Smooth muscle cell of the coronary artery (primary cell): ENCODE data around the gene ILKAP. TPM values are rescaled to one million over a fixed set of nuclear protein-coding genes. Genes with fewer than 3 reads are reported as not detected.

ENCODE experiments used
- total RNA-seq: library from RNA; depleted of rRNA; stranded (reverse); fragments of >200 nt; gene quantifications from 2 replicates; pipeline ENCODE4 v1.2.3, GENCODE V29; 2014; ENCODE audit warnings: low replicate concordance

Gene ILKAP, protein sequence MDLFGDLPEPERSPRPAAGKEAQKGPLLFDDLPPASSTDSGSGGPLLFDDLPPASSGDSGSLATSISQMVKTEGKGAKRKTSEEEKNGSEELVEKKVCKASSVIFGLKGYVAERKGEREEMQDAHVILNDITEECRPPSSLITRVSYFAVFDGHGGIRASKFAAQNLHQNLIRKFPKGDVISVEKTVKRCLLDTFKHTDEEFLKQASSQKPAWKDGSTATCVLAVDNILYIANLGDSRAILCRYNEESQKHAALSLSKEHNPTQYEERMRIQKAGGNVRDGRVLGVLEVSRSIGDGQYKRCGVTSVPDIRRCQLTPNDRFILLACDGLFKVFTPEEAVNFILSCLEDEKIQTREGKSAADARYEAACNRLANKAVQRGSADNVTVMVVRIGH
- total RNA-seq: 15.4 and 24.5 TPM in 2 replicates

DNA sequence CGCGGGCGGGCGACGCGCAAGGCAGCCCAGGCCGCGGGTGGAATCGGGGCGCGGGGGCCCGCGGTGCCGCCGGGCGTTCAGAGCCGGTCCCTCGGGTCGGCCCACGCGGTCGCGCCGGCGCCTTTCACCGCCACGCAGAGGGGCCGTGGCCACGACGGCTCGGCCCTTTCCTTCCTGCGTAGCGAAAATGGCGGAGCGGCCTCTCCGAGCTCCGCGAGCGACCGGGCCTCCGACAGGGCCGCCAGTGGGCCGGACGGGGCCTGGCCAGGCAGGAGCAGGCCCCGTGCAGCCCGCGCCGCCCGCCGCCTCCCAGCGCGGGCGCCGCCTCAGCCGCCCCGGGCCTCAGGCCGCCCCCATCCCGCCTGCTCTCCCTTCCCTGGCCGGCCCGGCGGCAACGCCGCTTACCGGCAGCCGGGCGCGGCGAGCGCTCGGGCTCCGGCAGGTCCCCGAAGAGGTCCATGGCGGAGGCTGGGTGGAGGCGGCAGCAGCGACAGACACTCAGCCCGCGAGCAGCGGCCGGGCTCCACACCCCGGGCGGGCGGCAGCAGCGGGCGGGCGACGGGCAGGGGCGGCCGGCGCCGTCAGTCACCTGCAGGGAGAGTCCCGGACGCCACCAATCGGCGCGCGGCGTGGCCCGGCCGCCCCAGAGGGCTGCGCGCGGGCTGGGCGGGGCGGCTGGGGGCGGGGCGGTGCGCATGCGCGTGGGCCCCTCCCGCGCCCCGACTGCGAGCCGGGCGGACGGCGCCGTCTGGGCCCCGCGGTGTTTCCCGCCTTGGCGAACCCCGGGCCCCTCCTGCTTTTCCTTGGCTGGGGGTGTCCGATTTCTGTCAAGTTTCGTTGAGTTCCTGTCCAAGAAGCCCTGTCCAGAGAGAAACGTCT, at the start of gene ILKAP:
Gene ILKAP, minus strand, starts transcription at position 602 of the 879 bp plus-strand sequence. Its CDS starts 142 bp downstream, at position 460.

DNA sequence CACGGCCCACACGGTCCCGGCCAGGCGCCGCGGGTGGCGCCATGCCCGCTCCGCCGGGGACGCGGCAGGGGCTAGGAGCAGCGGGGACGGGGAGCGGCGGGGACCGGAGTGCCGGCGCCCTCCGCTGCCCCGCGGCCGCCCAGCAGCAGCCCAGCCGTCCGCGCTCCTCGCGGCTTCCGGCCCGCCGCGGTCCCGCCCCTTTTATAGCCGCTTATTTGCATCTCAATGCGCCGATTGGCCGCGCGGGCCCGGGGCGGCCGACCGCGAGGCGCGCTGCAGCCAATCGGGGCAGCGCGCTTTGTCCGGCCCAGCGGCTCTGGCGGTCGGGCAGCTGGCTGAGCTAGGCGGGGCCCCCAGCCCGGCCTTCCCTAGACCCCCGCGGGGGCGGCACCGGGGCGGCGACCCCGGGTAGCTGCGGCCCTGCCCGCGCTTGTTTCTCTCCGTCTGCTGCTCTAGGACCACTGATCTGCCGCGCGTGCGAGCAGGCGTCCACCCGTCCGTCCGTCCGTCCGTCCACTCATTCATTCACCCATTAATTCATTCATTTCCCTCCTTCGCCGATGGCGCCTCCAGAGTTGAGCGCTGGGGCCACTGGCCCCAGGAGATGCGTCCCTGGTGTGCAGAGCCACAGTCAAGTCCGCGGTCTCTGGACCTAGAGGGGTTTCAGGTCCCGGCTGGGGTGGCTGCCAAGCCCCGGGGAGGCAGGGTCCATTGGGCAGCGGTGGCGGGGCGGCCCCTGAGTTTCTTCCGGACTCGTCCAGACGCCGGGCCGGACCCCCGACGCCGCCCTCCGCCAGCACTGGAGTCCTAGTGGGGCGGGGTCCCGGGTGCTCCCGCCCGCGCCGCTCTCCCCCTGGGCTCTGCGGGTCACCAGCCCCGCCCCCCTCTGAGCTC, 36.6 kb upstream of the ILKAP start, which contains the start of gene HES6:
Gene HES6, minus strand, starts transcription at position 176 of the 894 bp plus-strand sequence. Its CDS starts 133 bp downstream, at position 43.

DNA sequence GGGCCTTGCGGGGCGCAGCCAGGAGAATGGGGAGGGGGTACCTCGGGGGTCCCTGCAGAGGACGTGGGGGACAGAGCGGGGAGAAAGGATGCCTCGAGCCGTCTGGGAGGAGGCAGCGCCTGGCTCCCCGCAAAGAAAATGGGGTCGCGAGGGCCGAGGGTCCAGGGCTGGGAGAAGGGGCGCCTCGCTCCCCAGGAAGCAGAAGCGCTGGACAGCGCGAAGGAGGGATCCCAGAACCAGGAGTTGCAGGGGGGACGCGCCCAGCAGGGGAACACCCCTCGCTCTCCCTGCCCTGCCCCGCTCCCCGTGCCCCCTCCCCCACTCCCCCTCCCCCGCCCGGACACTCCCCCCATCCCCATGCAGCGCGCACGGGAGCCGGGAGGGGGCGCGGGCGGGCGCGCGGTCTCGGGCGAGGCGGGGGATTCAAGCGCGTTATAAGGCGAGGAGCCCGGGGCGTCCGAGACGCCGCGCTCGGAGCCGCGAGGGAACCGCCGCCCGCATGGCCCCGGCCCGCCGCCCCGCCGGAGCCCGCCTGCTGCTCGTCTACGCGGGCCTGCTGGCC, 44.9 kb downstream of the ILKAP start, which contains the start of gene ERFE:
Gene ERFE, plus strand, starts transcription at position 462 of the 562 bp plus-strand sequence. Its CDS starts 38 bp downstream, at position 500.

DNA sequence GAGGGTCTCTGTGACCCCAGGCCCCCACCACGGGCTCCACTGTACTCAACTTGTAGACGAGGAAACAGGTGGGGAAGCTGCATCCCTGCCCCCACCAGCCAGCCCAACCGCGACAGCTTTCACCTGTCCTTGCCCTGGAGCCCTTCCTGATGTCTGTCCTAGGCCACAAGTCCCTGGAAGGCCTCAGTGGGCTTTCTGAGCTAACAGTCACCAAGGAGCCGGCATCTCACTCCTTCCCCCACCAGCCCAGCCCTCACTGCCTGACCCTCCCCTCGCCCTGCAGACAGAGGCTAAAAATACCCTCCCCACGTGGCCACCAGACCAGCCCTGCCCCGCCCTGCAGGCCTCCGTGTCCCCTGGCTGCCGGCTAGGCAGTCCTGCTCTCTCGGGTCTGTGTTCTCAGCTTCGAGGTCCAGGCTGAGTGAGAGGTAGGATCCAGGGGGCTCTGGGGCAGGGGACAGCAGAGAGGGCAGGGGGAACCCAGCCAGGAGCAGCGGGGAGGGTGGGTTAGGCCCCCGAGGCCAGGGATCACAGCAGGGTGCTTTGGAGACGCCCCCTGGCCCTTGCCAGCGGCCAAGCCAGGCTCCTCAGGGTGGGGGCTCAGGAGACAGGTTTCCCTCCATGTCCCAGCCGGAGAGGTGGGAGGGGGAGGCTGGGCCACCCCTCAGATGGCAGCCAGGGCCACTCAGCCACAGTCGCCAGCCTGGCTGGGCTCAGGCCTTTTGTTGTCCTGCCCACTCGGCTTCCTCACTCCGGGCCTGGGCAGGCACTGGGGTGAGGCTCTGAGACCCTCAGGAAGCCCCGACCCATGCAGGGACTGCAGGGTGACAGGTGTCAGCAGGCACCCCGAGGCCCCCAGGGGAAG, 64.9 kb downstream of the ILKAP start, which contains the start of gene KLHL30:
Gene KLHL30, plus strand, starts transcription at position 338 of the 865 bp plus-strand sequence. CDS start 2,087 bp downstream, outside the sequence.

Other genes starting within 250 kb of the ILKAP start
- 35.6 and 37.9 TPM in 2 replicates for gene UBE2F, start 236.7 kb downstream of the ILKAP start, total RNA-seq
- gene SCLY, start 142.7 kb downstream of the ILKAP start, total RNA-seq: 11.7 and 16.8 TPM in 2 replicates
- 0.08 and 0.35 TPM in 2 replicates for gene ESPNL, start 103.4 kb downstream of the ILKAP start, total RNA-seq
- gene KLHL30, start 65.0 kb downstream of the ILKAP start, total RNA-seq: 0.59 and 2.5 TPM in 2 replicates
- 0.82 TPM in 1 of 2 replicates, not detected in the other for gene ERFE, start 44.7 kb downstream of the ILKAP start, total RNA-seq
- 1.7 TPM in 1 of 2 replicates, not detected in the other for gene HES6, start 36.3 kb upstream of the ILKAP start, total RNA-seq
- gene PER2, start 84.9 kb upstream of the ILKAP start, total RNA-seq: 2.6 and 3.3 TPM in 2 replicates
- gene TRAF3IP1, start 116.8 kb upstream of the ILKAP start, total RNA-seq: 7.9 and 24.2 TPM in 2 replicates
- gene ASB1, start 223.2 kb upstream of the ILKAP start, total RNA-seq: 24.6 and 38.3 TPM in 2 replicates